Measurements from ENCODE around the gene NBEA.

The NBEA gene

DNA sequence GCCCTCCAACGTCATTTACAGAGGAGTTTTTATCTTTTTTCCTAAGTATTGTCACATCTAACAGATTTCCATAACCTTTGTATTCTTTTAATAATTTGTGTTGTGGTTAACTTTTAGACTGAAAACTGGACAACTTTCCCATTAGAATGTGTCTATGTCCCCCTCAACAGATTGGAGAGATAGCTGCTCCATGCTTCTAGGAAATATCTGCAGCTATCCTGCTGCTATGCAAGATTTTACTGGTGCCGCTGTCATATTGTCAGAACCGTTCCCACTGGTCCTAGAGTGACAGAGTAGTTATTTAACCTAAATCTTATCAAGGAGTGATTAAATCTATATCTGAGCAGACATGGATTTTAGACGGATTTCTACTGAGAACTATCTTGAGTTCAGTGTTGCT, 404.4 kb downstream of the NBEA start:
- H3K4me3 ChIP-seq (ENCODE audit: extremely low read depth, insufficient read depth, low read length, poor library complexity, severe bottlenecking) = no peak overlapping the region
- no peaks in the 10 kb centered on the region for H3K36me3 ChIP-seq (ENCODE audit: control insufficient read depth, insufficient read depth, low read length)
- no peaks in the 10 kb centered on the region for H3K9me3 ChIP-seq (ENCODE audit: control insufficient read depth, low read length)
- no peaks in the 10 kb centered on the region for H3K4me1 ChIP-seq (ENCODE audit: control insufficient read depth, insufficient read depth, low read length, poor library complexity, severe bottlenecking)
- 95% methylated on average over 2 of the region's 4 CpGs; no CpG with 5 or more reads in 1 of the 2 experiments for WGBS, 2 experiments (ENCODE audit: insufficient coverage in 2 of 2)
- H3K27ac ChIP-seq (ENCODE audit: low read depth, low read length, severe bottlenecking) = no peak overlapping the region

DNA sequence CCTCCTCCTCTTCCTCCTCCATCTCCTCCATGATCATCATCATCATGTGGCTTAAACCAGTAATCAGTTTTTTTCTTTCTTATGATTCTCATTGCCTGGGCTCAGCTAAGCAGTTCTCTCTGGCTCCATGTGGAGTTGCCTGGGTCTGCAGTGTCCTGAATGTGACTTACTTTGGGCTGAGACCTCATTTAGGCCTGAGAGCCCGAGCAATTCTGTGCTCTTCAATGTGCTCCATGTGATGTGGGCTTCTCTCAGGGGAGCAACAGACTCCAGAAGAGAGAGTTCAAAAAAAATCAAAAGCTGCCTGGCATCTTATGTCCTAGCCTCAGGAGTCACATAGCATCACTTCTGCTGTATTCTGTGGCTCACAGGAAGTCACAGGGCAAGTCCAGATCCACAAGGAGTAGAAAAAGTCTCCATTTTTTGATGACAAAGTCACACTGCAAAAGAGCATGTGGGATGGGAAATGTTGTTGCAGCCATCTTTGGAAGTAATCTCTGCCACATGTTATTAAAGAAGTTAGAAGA, 405.7 kb downstream of the NBEA start:
- no peak overlapping the region for H3K4me3 ChIP-seq (ENCODE audit: extremely low read depth, insufficient read depth, low read length, poor library complexity, severe bottlenecking)
- 91 to 100% methylated on average over 1 of the region's 1 CpG for WGBS, 2 experiments (ENCODE audit: insufficient coverage in 2 of 2)

DNA sequence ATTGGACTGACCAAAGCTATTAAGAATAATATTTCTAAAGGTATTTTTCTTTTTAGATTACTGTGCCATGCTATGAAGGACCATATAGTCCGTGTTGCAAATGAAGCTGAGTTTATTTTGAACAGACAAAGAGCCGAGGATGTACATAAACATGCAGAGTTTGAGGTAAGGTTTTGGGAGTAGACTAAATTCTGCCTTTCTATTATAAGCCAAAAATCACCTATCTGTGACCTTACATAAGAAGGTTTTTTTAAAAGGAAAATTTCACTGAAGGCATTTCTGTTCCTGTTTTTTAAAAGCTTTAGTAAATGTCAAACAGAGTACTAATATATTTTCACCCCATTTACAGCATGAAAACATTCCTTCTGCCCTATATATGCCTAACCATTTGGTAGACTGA, 407.0 kb downstream of the NBEA start:
- Histone ChIP-seq H3K9me3 (ENCODE audit: control insufficient read depth, low read length) (no peaks in the 10 kb centered on the region), H3K4me3 (ENCODE audit: extremely low read depth, insufficient read depth, low read length, poor library complexity, severe bottlenecking) (no peak overlapping the region), H3K27ac (ENCODE audit: low read depth, low read length, severe bottlenecking) (peak overlapping the region; percentile 48), H3K36me3 (ENCODE audit: control insufficient read depth, insufficient read depth, low read length) (no peaks in the 10 kb centered on the region), H3K4me1 (ENCODE audit: control insufficient read depth, insufficient read depth, low read length, poor library complexity, severe bottlenecking) (no peaks in the 10 kb centered on the region)
- WGBS, 2 experiments (ENCODE audit: insufficient coverage in 2 of 2) = no CpG with 5 or more reads among the region's 2 CpGs

More for the DNA sequence above, 405.7 kb downstream of the NBEA start:
- Histone ChIP-seq H3K9me3 (ENCODE audit: control insufficient read depth, low read length) (no peaks in the 10 kb centered on the region), H3K27ac (ENCODE audit: low read depth, low read length, severe bottlenecking) (peak overlapping the region; percentile 20), H3K36me3 (ENCODE audit: control insufficient read depth, insufficient read depth, low read length) (no peaks in the 10 kb centered on the region), H3K4me1 (ENCODE audit: control insufficient read depth, insufficient read depth, low read length, poor library complexity, severe bottlenecking) (no peaks in the 10 kb centered on the region)

DNA sequence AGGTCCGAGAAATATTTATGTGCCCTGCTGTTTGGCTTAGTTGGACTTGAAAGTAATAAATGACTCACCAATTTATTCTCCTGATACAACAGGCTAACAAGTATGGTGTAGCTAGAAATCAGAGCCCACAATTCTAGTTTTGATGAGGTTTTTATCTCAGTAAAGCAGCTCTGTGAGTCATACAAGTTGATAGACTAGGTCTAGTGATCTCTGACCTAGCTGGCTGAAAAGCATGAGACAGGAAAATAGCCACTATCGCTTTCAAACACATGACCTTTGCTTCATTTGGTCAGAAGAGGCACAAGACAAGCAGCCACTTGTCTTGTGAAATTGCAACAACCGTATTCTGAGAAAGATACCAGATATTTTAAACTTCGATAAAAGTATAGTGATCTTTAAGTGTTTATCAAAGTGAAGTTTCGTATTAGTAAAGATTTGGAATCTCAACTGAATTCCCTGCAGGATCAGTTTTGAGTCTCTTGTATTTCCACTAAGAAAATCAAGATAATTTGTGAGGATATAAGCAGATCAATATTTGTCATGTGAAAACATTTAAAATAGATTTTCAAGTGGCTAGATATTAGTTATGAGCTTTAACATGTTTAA, 407.7 kb downstream of the NBEA start:
- H3K4me1 ChIP-seq (ENCODE audit: control insufficient read depth, insufficient read depth, low read length, poor library complexity, severe bottlenecking) = no peaks in the 10 kb centered on the region
- no peaks in the 10 kb centered on the region for H3K36me3 ChIP-seq (ENCODE audit: control insufficient read depth, insufficient read depth, low read length)
- peak overlapping the region; percentile 38 for H3K27ac ChIP-seq (ENCODE audit: low read depth, low read length, severe bottlenecking)
- 80% methylated on average over 4 of the region's 5 CpGs; no CpG with 5 or more reads in 1 of the 2 experiments for WGBS, 2 experiments (ENCODE audit: insufficient coverage in 2 of 2)
- no peak overlapping the region for H3K4me3 ChIP-seq (ENCODE audit: extremely low read depth, insufficient read depth, low read length, poor library complexity, severe bottlenecking)
- no peaks in the 10 kb centered on the region for H3K9me3 ChIP-seq (ENCODE audit: control insufficient read depth, low read length)

DNA sequence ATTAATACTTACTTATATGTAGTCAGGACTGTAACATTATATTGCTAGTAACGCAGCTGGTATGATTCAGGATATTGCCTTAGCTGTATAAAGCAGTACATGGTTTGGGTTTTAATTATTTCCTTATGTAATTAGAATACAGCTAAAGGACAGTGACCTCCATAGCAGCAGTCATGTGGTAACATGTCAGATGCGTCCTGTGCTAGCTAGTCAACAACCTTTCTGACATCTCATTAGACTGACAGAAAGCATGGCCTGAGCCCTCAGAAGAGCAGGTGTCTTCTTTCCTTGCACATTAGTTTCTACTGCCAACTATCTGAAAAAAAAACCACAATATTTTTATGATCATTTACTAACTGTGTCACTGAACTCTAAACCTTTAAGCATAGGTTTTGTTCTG, 412.2 kb downstream of the NBEA start:
- no peaks in the 10 kb centered on the region for H3K4me1 ChIP-seq (ENCODE audit: control insufficient read depth, insufficient read depth, low read length, poor library complexity, severe bottlenecking)

DNA sequence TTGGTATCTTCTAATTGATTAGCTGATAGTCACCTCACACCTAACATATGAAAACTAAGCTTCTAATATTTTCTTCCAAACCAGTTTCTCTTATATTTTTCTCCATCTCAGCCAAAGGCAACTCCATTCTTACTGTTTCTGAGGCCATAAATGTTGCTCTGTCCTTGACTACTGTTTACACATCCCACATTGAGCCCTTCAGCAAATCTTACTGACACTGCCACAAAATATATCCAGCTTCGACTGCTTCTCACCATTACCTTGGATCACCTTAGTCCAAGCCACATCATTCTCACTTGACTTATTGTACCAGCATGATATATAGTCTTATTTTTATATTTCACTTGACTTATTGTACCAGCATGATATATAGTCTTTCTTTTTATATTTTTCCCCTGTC, 412.8 kb downstream of the NBEA start:
- 100% methylated on average over 1 of the region's 1 CpG; no CpG with 5 or more reads in 1 of the 2 experiments for WGBS, 2 experiments (ENCODE audit: insufficient coverage in 2 of 2)
- no peaks in the 10 kb centered on the region for H3K9me3 ChIP-seq (ENCODE audit: control insufficient read depth, low read length)
- H3K36me3 ChIP-seq (ENCODE audit: control insufficient read depth, insufficient read depth, low read length) = no peaks in the 10 kb centered on the region
- no peak overlapping the region for H3K27ac ChIP-seq (ENCODE audit: low read depth, low read length, severe bottlenecking)
- H3K4me1 ChIP-seq (ENCODE audit: control insufficient read depth, insufficient read depth, low read length, poor library complexity, severe bottlenecking) = no peaks in the 10 kb centered on the region
- no peak overlapping the region for H3K4me3 ChIP-seq (ENCODE audit: extremely low read depth, insufficient read depth, low read length, poor library complexity, severe bottlenecking)

More for the DNA sequence above, 412.2 kb downstream of the NBEA start:
- H3K9me3 ChIP-seq (ENCODE audit: control insufficient read depth, low read length) = no peaks in the 10 kb centered on the region
- H3K4me3 ChIP-seq (ENCODE audit: extremely low read depth, insufficient read depth, low read length, poor library complexity, severe bottlenecking) = no peak overlapping the region
- WGBS, 2 experiments (ENCODE audit: insufficient coverage in 2 of 2) = 89 to 100% methylated on average over 1 of the region's 2 CpGs
- no peak overlapping the region for H3K27ac ChIP-seq (ENCODE audit: low read depth, low read length, severe bottlenecking)
- H3K36me3 ChIP-seq (ENCODE audit: control insufficient read depth, insufficient read depth, low read length) = no peaks in the 10 kb centered on the region

DNA sequence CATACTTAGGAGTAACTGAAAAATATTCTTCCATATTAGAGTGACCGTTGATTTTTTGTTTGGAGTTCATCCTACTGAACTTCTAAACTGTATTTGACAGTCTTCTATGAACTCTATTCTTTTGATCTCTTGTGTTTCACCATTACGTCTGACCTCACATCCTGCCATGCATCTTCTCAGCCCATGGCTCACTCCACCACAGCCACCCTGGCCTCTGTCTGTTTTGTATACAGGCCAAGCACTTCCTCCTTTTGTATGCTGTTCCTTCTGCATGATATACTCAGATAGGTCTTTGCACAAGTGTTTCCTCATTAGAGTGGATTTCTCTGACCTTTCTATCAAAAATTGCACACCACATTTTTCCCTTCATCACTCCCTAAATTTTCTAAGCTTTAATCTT, 414.5 kb downstream of the NBEA start:
- 67 to 100% methylated on average over 1 to 2 of the region's 2 CpGs for WGBS, 2 experiments (ENCODE audit: insufficient coverage in 2 of 2)
- no peaks in the 10 kb centered on the region for H3K4me1 ChIP-seq (ENCODE audit: control insufficient read depth, insufficient read depth, low read length, poor library complexity, severe bottlenecking)
- H3K9me3 ChIP-seq (ENCODE audit: control insufficient read depth, low read length) = no peaks in the 10 kb centered on the region
- H3K27ac ChIP-seq (ENCODE audit: low read depth, low read length, severe bottlenecking) = no peak overlapping the region
- no peaks in the 10 kb centered on the region for H3K36me3 ChIP-seq (ENCODE audit: control insufficient read depth, insufficient read depth, low read length)
- H3K4me3 ChIP-seq (ENCODE audit: extremely low read depth, insufficient read depth, low read length, poor library complexity, severe bottlenecking) = no peak overlapping the region

DNA sequence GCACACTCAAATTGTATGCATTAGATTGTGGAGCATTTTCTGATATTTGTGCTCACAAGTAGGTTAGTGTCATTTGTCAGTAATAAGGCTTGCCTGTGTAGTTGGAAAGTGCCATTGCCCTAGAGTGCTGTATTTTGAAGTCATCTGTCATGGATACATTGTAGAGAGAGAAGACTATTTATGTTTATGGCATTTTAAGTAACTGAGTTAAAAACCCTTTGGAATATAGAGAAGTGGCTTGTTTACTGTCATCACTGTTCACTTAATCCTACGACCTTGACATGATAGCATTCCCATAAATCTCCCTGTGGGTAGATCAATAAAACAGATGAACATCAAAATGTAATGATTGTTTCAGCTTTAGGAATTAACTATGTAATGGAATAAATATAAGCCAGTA, 423.8 kb downstream of the NBEA start:
- no peaks in the 10 kb centered on the region for H3K36me3 ChIP-seq (ENCODE audit: control insufficient read depth, insufficient read depth, low read length)
- H3K4me1 ChIP-seq (ENCODE audit: control insufficient read depth, insufficient read depth, low read length, poor library complexity, severe bottlenecking) = no peaks in the 10 kb centered on the region
- H3K27ac ChIP-seq (ENCODE audit: low read depth, low read length, severe bottlenecking) = no peak overlapping the region
- no peaks in the 10 kb centered on the region for H3K9me3 ChIP-seq (ENCODE audit: control insufficient read depth, low read length)
- 100% methylated on average over 1 of the region's 1 CpG; no CpG with 5 or more reads in 1 of the 2 experiments for WGBS, 2 experiments (ENCODE audit: insufficient coverage in 2 of 2)
- H3K4me3 ChIP-seq (ENCODE audit: extremely low read depth, insufficient read depth, low read length, poor library complexity, severe bottlenecking) = no peak overlapping the region

DNA sequence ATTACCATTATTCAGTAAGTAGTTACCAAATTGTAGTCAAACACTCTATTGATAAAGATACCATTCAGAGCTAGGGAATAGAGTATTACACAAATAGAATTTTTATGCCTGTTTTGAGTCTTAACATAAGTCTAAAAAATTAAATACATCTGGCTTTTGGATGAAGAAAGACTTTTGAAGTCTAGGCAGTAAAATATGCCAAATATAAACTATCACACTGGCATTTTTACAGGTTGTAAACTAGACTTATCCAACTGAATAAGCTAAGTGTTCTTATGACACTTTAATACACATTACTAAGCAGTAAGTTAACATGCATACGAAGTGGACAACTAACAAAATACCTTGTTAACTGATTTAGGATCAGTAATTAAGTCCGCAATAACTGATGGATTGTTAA, 425.5 kb downstream of the NBEA start:
- Histone ChIP-seq H3K4me1 (ENCODE audit: control insufficient read depth, insufficient read depth, low read length, poor library complexity, severe bottlenecking) (no peaks in the 10 kb centered on the region), H3K36me3 (ENCODE audit: control insufficient read depth, insufficient read depth, low read length) (no peaks in the 10 kb centered on the region)
- 86% methylated on average over 1 of the region's 2 CpGs; no CpG with 5 or more reads in 1 of the 2 experiments for WGBS, 2 experiments (ENCODE audit: insufficient coverage in 2 of 2)

DNA sequence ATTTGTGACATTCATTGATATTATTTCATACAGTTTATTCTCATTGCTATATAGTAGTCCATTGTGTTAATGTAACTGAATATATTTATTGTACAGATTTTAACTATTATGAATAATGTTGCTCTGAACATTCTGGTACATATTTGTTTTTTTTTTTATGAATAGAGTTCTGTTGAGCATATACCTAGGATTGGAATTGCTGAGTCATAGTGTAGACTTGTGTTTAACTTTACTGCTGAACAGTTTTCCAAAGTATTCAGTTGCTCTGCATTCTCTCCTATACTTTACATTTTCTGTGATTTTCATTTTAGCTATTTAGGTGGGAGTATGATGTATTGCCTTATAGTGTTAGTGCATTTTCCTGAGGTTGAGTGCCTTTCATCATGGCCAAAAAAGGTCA, 436.9 kb downstream of the NBEA start:
- no peak overlapping the region for H3K27ac ChIP-seq (ENCODE audit: low read depth, low read length, severe bottlenecking)
- H3K4me3 ChIP-seq (ENCODE audit: extremely low read depth, insufficient read depth, low read length, poor library complexity, severe bottlenecking) = no peak overlapping the region

More for the DNA sequence above, 425.5 kb downstream of the NBEA start:
- Histone ChIP-seq H3K27ac (ENCODE audit: low read depth, low read length, severe bottlenecking) (no peak overlapping the region), H3K9me3 (ENCODE audit: control insufficient read depth, low read length) (peaks cover 11% of the 10 kb centered on the region), H3K4me3 (ENCODE audit: extremely low read depth, insufficient read depth, low read length, poor library complexity, severe bottlenecking) (no peak overlapping the region)

DNA sequence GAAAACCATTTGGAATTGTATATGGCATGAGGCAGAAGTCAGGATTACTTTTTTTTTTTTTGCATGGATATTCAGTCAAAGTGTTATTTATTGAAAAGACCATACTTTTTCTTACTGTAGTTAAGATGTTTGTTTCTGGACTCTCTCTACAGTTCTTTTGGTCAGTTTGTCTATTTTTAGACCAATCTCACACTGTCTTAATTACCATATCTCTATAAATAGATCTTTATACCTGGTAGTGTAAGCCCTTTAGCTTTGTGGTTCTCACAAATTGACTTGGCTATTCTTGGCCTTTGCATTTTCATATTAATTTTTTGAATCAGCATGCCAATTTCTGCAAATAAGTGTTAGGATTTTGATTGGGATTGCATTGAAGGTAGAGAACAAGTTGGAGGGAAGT, 437.6 kb downstream of the NBEA start:
- no peak overlapping the region for H3K27ac ChIP-seq (ENCODE audit: low read depth, low read length, severe bottlenecking)

More for the DNA sequence above, 436.9 kb downstream of the NBEA start:
- no peaks in the 10 kb centered on the region for H3K9me3 ChIP-seq (ENCODE audit: control insufficient read depth, low read length)
- no peaks in the 10 kb centered on the region for H3K4me1 ChIP-seq (ENCODE audit: control insufficient read depth, insufficient read depth, low read length, poor library complexity, severe bottlenecking)
- H3K36me3 ChIP-seq (ENCODE audit: control insufficient read depth, insufficient read depth, low read length) = no peaks in the 10 kb centered on the region

More for the DNA sequence above, 437.6 kb downstream of the NBEA start:
- Histone ChIP-seq H3K36me3 (ENCODE audit: control insufficient read depth, insufficient read depth, low read length) (no peaks in the 10 kb centered on the region), H3K4me1 (ENCODE audit: control insufficient read depth, insufficient read depth, low read length, poor library complexity, severe bottlenecking) (no peaks in the 10 kb centered on the region), H3K4me3 (ENCODE audit: extremely low read depth, insufficient read depth, low read length, poor library complexity, severe bottlenecking) (no peak overlapping the region), H3K9me3 (ENCODE audit: control insufficient read depth, low read length) (no peaks in the 10 kb centered on the region)
